K562 (cell line): ENCODE data around the gene SF3B1. TPM values are rescaled to one million over a fixed set of nuclear protein-coding genes. Genes with fewer than 3 reads are reported as not detected.

ENCODE experiments used
- ARID2 ChIP-seq: fragments of 450-650 bp; IDR thresholded peaks from 2 replicates; pipeline ENCODE4 v1.6.1; 2017; ENCODE audit warnings: antibody characterized with exemption, mild to moderate bottlenecking
- CEBPB ChIP-seq: fragments of 450-650 bp; IDR thresholded peaks from 2 replicates; pipeline ENCODE4 v1.6.1; 2016; ENCODE audit warnings: missing genetic modification characterization, missing compliant biosample characterization
- DPF2 ChIP-seq: fragments of 450-650 bp; IDR thresholded peaks from 2 replicates; pipeline ENCODE4 v1.6.1; 2016
- ETV6 ChIP-seq, 3 experiments: fragments of 150-350 bp in 1 of 3; sonication (generic) in 1 of 3; formaldehyde crosslinking in 1 of 3; IDR thresholded peaks; 2 replicates each; pipeline versions ENCODE4 v1.6.1 to v1.8.0; 2014 to 2022; ENCODE audit warnings: borderline replicate concordance in 2 of 3, low read depth in 2 of 3, antibody characterized with exemption in 1 of 3, low read length in 1 of 3, mild to moderate bottlenecking in 1 of 3, missing genetic modification reagents in 1 of 3
- MAFK ChIP-seq: IDR thresholded peaks from 2 replicates; pipeline ENCODE4 v1.6.1; 2011; ENCODE audit warnings: low read length, improper control_type of control experiment
- MTF1 ChIP-seq: fragments of 250-450 bp; sonication (Bioruptor Pico); IDR thresholded peaks from 2 replicates; pipeline ENCODE4 v1.9.0; 2021; ENCODE audit warnings: moderate library complexity, mild to moderate bottlenecking, inconsistent platforms, borderline replicate concordance
- NONO ChIP-seq, 2 experiments: fragments of 200-400 bp in 1 of 2; fragments of 450-650 bp in 1 of 2; formaldehyde crosslinking in 1 of 2; IDR thresholded peaks; 2 replicates each; pipeline ENCODE4 v1.6.1; 2017; ENCODE audit warnings: low read depth in 2 of 2, mild to moderate bottlenecking in 2 of 2, moderate library complexity in 2 of 2, low read length in 1 of 2
- RAD51 ChIP-seq: fragments of 450-650 bp; IDR thresholded peaks from 2 replicates; pipeline ENCODE4 v1.7.1; 2016; ENCODE audit warnings: low read depth, mild to moderate bottlenecking, borderline replicate concordance
- RBBP5 ChIP-seq: fragments of 200-600 bp; sonication (generic); IDR thresholded peaks from 2 replicates; pipeline ENCODE4 v1.6.1; 2012; ENCODE audit warnings: borderline replicate concordance, mild to moderate bottlenecking, low read length, control low read depth, inconsistent platforms; ENCODE audit not compliant: insufficient read depth, poor library complexity, severe bottlenecking
- RBM14 ChIP-seq: fragments of 200-400 bp; formaldehyde crosslinking; IDR thresholded peaks from 2 replicates; pipeline ENCODE4 v1.6.1; 2018; ENCODE audit warnings: low read depth, mild to moderate bottlenecking, low read length, moderate library complexity, borderline replicate concordance; ENCODE audit not compliant: insufficient read depth
- RNF2 ChIP-seq: sonication (generic); IDR thresholded peaks from 2 replicates; pipeline ENCODE4 v1.6.1; 2016
- SRSF1 ChIP-seq: fragments of 200-400 bp; formaldehyde crosslinking; IDR thresholded peaks from 2 replicates; pipeline ENCODE4 v1.6.1; 2017; ENCODE audit warnings: mild to moderate bottlenecking, low read depth, low read length, moderate library complexity
- TBL1XR1 ChIP-seq, 2 experiments: IDR thresholded peaks; 2 replicates each; pipeline ENCODE4 v1.6.1; 2012; ENCODE audit warnings: improper control_type of control experiment in 2 of 2, low read length in 2 of 2, mild to moderate bottlenecking in 1 of 2
- YBX1 ChIP-seq: fragments of 450-650 bp; IDR thresholded peaks from 2 replicates; pipeline ENCODE4 v1.7.1; 2016; ENCODE audit warnings: mild to moderate bottlenecking
- ZC3H8 ChIP-seq: fragments of 450-650 bp; IDR thresholded peaks from 2 replicates; pipeline ENCODE4 v1.6.1; 2017
- ZFP1 ChIP-seq: fragments of 450-650 bp; formaldehyde crosslinking; IDR thresholded peaks from 2 replicates; pipeline ENCODE4 v1.4.0; 2020; ENCODE audit warnings: mild to moderate bottlenecking, mixed read lengths
- ZFP30 ChIP-seq: fragments of 250-450 bp; sonication (Bioruptor Pico); IDR thresholded peaks from 2 replicates; pipeline ENCODE4 v1.8.0; 2022; ENCODE audit warnings: moderate library complexity, mild to moderate bottlenecking, inconsistent platforms, borderline replicate concordance
- polyA plus RNA-seq, 8 experiments: library from polyadenylated mRNA; depleted of rRNA in 4 of 8; stranded (reverse) in 5 of 8; unstranded in 3 of 8; fragments of >200 nt; fragmentation: Nextera tagmentation in 2 of 8; fragmentation: Illumina TruSeq in 1 of 8; extraction: Ambion mirVana in 2 of 8; extraction: Trizol in 1 of 8; gene quantifications; 2 replicates each; pipeline versions ENCODE4 v1.2.1 to v1.2.3, GENCODE V29; 2011 to 2014; ENCODE audit warnings: inconsistent platforms in 1 of 8, missing spikeins in 1 of 8
- total RNA-seq, 7 experiments: library from RNA; depleted of rRNA in 6 of 7; stranded (reverse); fragments of >200 nt in 6 of 7; fragmentation: Illumina TruSeq in 2 of 7; extraction: Trizol in 2 of 7; gene quantifications; 2 replicates each; pipeline versions ENCODE4 v1.2.1 to v1.2.3, GENCODE V29; 2011 to 2021; ENCODE audit warnings: low replicate concordance in 1 of 7
- TF ChIP-seq, protein P1 (sequence below): fragments of 450-650 bp; IDR thresholded peaks from 2 replicates; pipeline ENCODE4 v1.6.1; 2018; ENCODE audit warnings: mild to moderate bottlenecking, low read depth; ENCODE audit not compliant: partially characterized antibody
- TF ChIP-seq, protein P2 (sequence below): fragments of 250-450 bp; sonication (Bioruptor Pico); IDR thresholded peaks from 2 replicates; pipeline ENCODE4 v1.5.0; 2021; ENCODE audit warnings: mild to moderate bottlenecking, borderline replicate concordance
- TF ChIP-seq, protein P3 (sequence below): sonication (generic); formaldehyde crosslinking; IDR thresholded peaks from 2 replicates; pipeline ENCODE4 v1.8.1; 2023; ENCODE audit warnings: mild to moderate bottlenecking, missing genetic modification reagents

Gene SF3B1
- total and polyA plus RNA-seq, 9 of the 15 experiments (the other 6 are each of a cell fraction or from before 2014, with no cell fraction given), result 96.2 to 377 (median 177) TPM

DNA sequence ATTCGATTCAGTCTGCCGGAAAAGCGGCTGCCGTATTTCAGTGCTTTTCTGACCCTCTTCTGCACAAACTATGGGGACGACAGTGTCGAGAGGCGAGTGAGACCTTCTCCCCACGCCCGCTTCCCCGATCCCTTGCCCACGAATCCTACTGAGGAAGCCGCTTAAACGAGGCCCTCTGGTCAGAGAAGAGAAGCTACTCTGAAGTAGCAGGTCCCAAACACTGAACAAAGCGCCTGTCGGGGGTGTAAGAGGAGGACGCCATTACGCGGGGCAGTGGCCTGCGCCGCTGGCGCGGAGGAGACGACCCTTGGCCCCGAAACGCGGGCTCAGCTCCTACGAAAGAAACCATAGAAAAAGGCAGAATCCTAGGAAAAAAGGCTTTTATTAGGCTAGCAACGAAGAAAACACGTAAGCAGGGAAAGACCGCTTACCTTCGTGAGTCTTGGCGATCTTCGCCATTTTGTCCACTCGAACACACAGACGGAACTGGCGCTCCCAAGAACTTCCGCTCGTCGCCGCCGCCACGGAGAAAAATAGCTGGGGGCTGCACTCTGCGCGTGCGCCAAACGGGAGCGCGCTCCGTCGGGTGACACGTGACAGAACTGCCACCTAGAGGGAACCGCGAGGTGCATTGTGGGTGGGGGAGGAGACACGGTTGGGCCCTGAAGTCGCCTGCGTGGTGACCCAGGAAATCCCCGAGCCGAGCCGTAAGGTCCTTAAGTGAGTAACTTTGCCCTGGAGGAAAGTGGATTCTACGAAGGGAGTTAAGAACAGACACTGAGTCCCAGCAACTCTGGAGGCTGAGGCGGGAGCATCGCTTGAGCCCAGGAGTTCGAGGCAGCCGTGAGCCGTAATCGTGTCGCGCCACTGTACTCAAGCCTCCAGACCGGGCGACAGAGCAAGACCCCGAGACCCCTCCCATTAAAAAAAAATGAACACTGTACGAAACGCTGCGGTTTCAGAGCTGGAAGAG, at the start of gene SF3B1 (continued):
- TF ChIP-seq RAD51, result peak; percentile 95
- TF ChIP-seq TBL1XR1 (IDR thresholded peaks at IDR 0.05; ENCODE audit: low read length in 2 of 2), result peak in 1 of 2 experiments; percentile 13; a peak in 1 of 4 replicates
- no peak; the same call in 1 of the 2 replicates for TF ChIP-seq RNF2
- no peak for TF ChIP-seq MAFK
- TF ChIP-seq, protein P1, sequence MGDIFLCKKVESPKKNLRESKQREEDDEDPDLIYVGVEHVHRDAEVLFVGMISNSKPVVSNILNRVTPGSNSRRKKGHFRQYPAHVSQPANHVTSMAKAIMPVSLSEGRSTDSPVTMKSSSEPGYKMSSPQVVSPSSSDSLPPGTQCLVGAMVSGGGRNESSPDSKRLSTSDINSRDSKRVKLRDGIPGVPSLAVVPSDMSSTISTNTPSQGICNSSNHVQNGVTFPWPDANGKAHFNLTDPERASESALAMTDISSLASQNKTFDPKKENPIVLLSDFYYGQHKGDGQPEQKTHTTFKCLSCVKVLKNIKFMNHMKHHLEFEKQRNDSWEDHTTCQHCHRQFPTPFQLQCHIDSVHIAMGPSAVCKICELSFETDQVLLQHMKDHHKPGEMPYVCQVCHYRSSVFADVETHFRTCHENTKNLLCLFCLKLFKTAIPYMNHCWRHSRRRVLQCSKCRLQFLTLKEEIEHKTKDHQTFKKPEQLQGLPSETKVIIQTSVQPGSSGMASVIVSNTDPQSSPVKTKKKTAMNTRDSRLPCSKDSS, result no peak
- TF ChIP-seq, protein P2, sequence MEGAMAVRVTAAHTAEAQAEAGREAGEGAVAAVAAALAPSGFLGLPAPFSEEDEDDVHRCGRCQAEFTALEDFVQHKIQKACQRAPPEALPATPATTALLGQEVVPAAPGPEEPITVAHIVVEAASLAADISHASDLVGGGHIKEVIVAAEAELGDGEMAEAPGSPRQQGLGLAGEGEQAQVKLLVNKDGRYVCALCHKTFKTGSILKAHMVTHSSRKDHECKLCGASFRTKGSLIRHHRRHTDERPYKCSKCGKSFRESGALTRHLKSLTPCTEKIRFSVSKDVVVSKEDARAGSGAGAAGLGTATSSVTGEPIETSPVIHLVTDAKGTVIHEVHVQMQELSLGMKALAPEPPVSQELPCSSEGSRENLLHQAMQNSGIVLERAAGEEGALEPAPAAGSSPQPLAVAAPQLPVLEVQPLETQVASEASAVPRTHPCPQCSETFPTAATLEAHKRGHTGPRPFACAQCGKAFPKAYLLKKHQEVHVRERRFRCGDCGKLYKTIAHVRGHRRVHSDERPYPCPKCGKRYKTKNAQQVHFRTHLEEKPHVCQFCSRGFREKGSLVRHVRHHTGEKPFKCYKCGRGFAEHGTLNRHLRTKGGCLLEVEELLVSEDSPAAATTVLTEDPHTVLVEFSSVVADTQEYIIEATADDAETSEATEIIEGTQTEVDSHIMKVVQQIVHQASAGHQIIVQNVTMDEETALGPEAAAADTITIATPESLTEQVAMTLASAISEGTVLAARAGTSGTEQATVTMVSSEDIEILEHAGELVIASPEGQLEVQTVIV (CRISPR knock-in tag), result no peak
- 0 out of 2 replicates have a peak, but pooled peaks have one; percentile 22 for TF ChIP-seq DPF2
- no peak for TF ChIP-seq CEBPB
- TF ChIP-seq ZFP1 (CRISPR knock-in tag), result no peak
- TF ChIP-seq ZC3H8, result no peak
- no peak for TF ChIP-seq YBX1
- no peak for TF ChIP-seq SRSF1
- TF ChIP-seq ETV6 (IDR thresholded peaks at IDR 0.05; ENCODE audit: borderline replicate concordance in 1 of 2, low read depth in 2 of 2, low read length in 1 of 2), result no peak
- TF ChIP-seq ETV6 (CRISPR knock-in tag; IDR thresholded peaks at IDR 0.05; ENCODE audit: borderline replicate concordance), result no peak
- TF ChIP-seq MTF1 (CRISPR knock-in tag), result no peak
- TF ChIP-seq NONO (IDR thresholded peaks at IDR 0.05; ENCODE audit: low read depth in 2 of 2, low read length in 1 of 2), result no peak
- TF ChIP-seq RBBP5, result peak; percentile 94
- no peak for TF ChIP-seq ZFP30 (CRISPR knock-in tag)
- no peak for TF ChIP-seq ARID2
- TF ChIP-seq, protein P3, sequence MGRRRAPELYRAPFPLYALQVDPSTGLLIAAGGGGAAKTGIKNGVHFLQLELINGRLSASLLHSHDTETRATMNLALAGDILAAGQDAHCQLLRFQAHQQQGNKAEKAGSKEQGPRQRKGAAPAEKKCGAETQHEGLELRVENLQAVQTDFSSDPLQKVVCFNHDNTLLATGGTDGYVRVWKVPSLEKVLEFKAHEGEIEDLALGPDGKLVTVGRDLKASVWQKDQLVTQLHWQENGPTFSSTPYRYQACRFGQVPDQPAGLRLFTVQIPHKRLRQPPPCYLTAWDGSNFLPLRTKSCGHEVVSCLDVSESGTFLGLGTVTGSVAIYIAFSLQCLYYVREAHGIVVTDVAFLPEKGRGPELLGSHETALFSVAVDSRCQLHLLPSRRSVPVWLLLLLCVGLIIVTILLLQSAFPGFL (CRISPR knock-in tag), result no peak
- TF ChIP-seq RBM14, result no peak
